ENCODE data around the gene DDX60. TPM values are rescaled to one million over a fixed set of nuclear protein-coding genes. Genes with fewer than 3 reads are reported as not detected.

DDX60 gene
- polyA plus RNA-seq, 1 of the 3 experiments (the other 2 are of a cell fraction), result 2.7 TPM

GRCh38 chr4:168318266-168318895 lies at the start of gene DDX60 (continued):
- peak; percentile 63 for TF ChIP-seq TAF1 (IDR thresholded peaks at IDR 0.05; ENCODE audit: borderline replicate concordance, low read depth, low read length)
- TF ChIP-seq EP300 (IDR thresholded peaks at IDR 0.05; ENCODE audit: borderline replicate concordance in 1 of 2, low read depth in 1 of 2, low read length in 1 of 2), result no peak
- TF ChIP-seq RCOR1 (IDR thresholded peaks at IDR 0.05; ENCODE audit: low read length), result no peak
- TF ChIP-seq JUND (IDR thresholded peaks at IDR 0.05), result no peak
- no peak for TF ChIP-seq EZH2phosphoT487 (IDR thresholded peaks at IDR 0.05; ENCODE audit: borderline replicate concordance, low read depth)

GRCh38 chr4:168367065-168367464 lies 48.5 kb upstream of the DDX60 start:
- Histone ChIP-seq H4K20me1 (ENCODE audit: insufficient read depth) (no peaks in the 10 kb centered on the region), H3K4me1 (ENCODE audit: control insufficient read depth in 1 of 2, insufficient read depth in 2 of 2, low read depth in 1 of 2, low read length in 1 of 2) (no peaks in the 10 kb centered on the region), H3K9me2 (no peaks in the 10 kb centered on the region), H3K4me3 (ENCODE audit: low read depth in 2 of 2, low read length in 1 of 2) (no peak overlapping the region), H3K4me2 (no peak overlapping the region), H2AFZ (ENCODE audit: low read depth) (no peak overlapping the region), H3K27me3 (ENCODE audit: insufficient read depth) (no peaks in the 10 kb centered on the region), H3K9ac (no peak overlapping the region), H3K9me3 (peaks cover 19% of the 10 kb centered on the region; the same call in 1 of the 2 replicates), H3K79me2 (ENCODE audit: insufficient read depth) (no peaks in the 10 kb centered on the region), H3K27ac (ENCODE audit: low read depth in 2 of 2, low read length in 1 of 2) (no peak overlapping the region), H3K36me3 (replicated peaks in 1 of 2; ENCODE audit: control insufficient read depth in 1 of 2, insufficient read depth in 2 of 2, low read length in 1 of 2) (peaks cover 0 to 9% of the 10 kb centered on the region in 2 experiments), H3F3A (replicated peaks; ENCODE audit: insufficient read depth) (peaks cover 6% of the 10 kb centered on the region)
- no peak for TF ChIP-seq REST (IDR thresholded peaks at IDR 0.05; ENCODE audit: low read depth, low read length)
- no peak for TF ChIP-seq FOXJ3 (CRISPR knock-in tag; IDR thresholded peaks at IDR 0.05)
- TF ChIP-seq TCF12 (IDR thresholded peaks at IDR 0.05), result no peak
- TF ChIP-seq MAX (IDR thresholded peaks at IDR 0.05; ENCODE audit: low read depth), result no peak
- TF ChIP-seq PBX3 (IDR thresholded peaks at IDR 0.05), result no peak
- TF ChIP-seq ELF1 (IDR thresholded peaks at IDR 0.05), result no peak
- TF ChIP-seq YY1 (IDR thresholded peaks at IDR 0.05; ENCODE audit: low read depth), result no peak
- no peak for TF ChIP-seq POLR2AphosphoS5 (IDR thresholded peaks at IDR 0.05; ENCODE audit: low read depth, low read length)
- TF ChIP-seq JUND (IDR thresholded peaks at IDR 0.05), result no peak
- no peak for TF ChIP-seq IRF3 (IDR thresholded peaks at IDR 0.05; ENCODE audit: low read depth, low read length)
- no peak for TF ChIP-seq TAF1 (IDR thresholded peaks at IDR 0.05; ENCODE audit: borderline replicate concordance, low read depth, low read length)
- no peak for TF ChIP-seq RXRA (IDR thresholded peaks at IDR 0.05; ENCODE audit: borderline replicate concordance, low read depth)
- TF ChIP-seq RFX5 (IDR thresholded peaks at IDR 0.05; ENCODE audit: low read length), result no peak
- TF ChIP-seq USF2 (IDR thresholded peaks at IDR 0.05; ENCODE audit: borderline replicate concordance, low read depth, low read length), result no peak
- TF ChIP-seq ZBTB33 (IDR thresholded peaks at IDR 0.05; ENCODE audit: borderline replicate concordance, low read depth), result no peak
- ChIA-PET POLR2A (no interaction called here), CTCF (no interaction called here)
- 88% methylated on average over 3 of the region's 3 CpGs for WGBS (ENCODE audit: low lambda C conversion rate)
- no peak for DNase-seq
